AG04449 (cell line): ENCODE measurements around the gene ZNF165.
A peak's percentile ranks its signal among the peaks of the same experiment; 100 is the strongest.
"Not testable (repeated sequence)": the region's sequence is repeated elsewhere in the genome, so short reads cannot be mapped to it uniquely, and the experiment has no call there.

Experiments
- CTCF ChIA-PET: fragments of 350-600 bp; formaldehyde crosslinking; extraction: SDS; loops from one replicate; lab custom pipeline; 2021; ENCODE audit warnings: antibody characterized with exemption; lab: Yijun Ruan, JAX
- POLR2A ChIA-PET: fragments of 400-600, 350-600 bp; formaldehyde crosslinking; extraction: SDS; loops from one replicate; lab custom pipeline; 2020; ENCODE audit warnings: antibody characterized with exemption, inconsistent platforms; lab: Yijun Ruan, JAX
- DNase-seq: peaks from one replicate; pipeline ENCODE4 v3.0.0-alpha.2; 2010; ENCODE audit warnings: low read depth, low spot score
- H3K4me3 ChIP-seq: 2 replicates; pipeline ENCODE4 v1.5.1; 2011; ENCODE audit warnings: low read depth, mild to moderate bottlenecking, control low read depth, low read length
- CTCF ChIP-seq: IDR thresholded peaks from one replicate; pipeline ENCODE4 v1.5.1; 2011; ENCODE audit warnings: mild to moderate bottlenecking, moderate library complexity, low read length, control low read depth, inconsistent platforms; ENCODE audit not compliant: insufficient read depth; ENCODE audit errors: missing control alignments

Gene ZNF165

DNA sequence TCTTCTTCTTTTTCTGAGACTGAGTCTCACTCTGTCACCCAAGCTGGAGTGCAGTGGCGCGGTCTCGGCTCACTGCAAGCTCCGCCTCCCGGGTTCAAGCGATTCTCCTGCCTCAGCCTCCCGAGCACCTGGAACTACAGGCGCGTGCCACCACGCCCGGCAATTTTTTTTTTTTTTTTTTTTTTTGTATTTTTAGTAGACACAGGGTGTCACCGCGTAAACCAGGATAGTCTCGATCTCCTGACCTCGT, at the start of gene ZNF165:
ZNF165 (plus strand) TSS at position 188 of the 250 bp plus-strand sequence. CDS start 4,913 bp downstream, outside the sequence.
- DNase-seq, CTCF ChIA-PET: not testable (repeated sequence)
- peak within 1 kb of the TSS; percentile 97 for H3K4me3 ChIP-seq
- POLR2A ChIA-PET, result interaction anchor here (0.7 kb wide), 1 partner anchor 935 kb away, joined by 4 read pairs; no protein-coding TSS in a partner anchor

GRCh38 chr6:28053584-28053983, 26.8 kb upstream of the ZNF165 start:
- TF ChIP-seq CTCF, result no peak
- CTCF ChIA-PET, result no interaction called here
- no peak overlapping the region for H3K4me3 ChIP-seq
- POLR2A ChIA-PET, result no interaction called here
- no peak for DNase-seq

GRCh38 chr6:28060405-28060804, 20.0 kb upstream of the ZNF165 start:
- DNase-seq, result no peak
- POLR2A ChIA-PET, result no interaction called here
- H3K4me3 ChIP-seq, result no peak overlapping the region
- TF ChIP-seq CTCF, result no peak
- CTCF ChIA-PET, result no interaction called here

GRCh38 chr6:28064272-28064671, 16.1 kb upstream of the ZNF165 start:
- no peak for DNase-seq
- ChIA-PET POLR2A (no interaction called here), CTCF (no interaction called here)
- no peak overlapping the region for H3K4me3 ChIP-seq
- no peak for TF ChIP-seq CTCF

- TF ChIP-seq CTCF, result no peak
- H3K4me3 ChIP-seq, result no peak overlapping the region
- no peak for DNase-seq
- POLR2A ChIA-PET, result no interaction called here
- CTCF ChIA-PET, result no interaction called here
Measured at GRCh38 chr6:28068067-28068466, 12.3 kb upstream of the ZNF165 start.

GRCh38 chr6:28070968-28071367, 9.4 kb upstream of the ZNF165 start:
- POLR2A ChIA-PET, DNase-seq, H3K4me3 ChIP-seq, CTCF ChIA-PET: not testable (repeated sequence)

GRCh38 chr6:28078050-28078449, 2.3 kb upstream of the ZNF165 start:
- no peak for DNase-seq
- TF ChIP-seq CTCF, result no peak
- ChIA-PET POLR2A (no interaction called here), CTCF (no interaction called here)
- no peak overlapping the region for H3K4me3 ChIP-seq
